NT2/D1 (cell line): ENCODE results near the gene TDRD7.
A peak's percentile ranks its signal among the peaks of the same experiment; 100 is the strongest.

Source experiments
- DNase-seq: peaks from one replicate; pipeline ENCODE4 v3.0.0-alpha.2; 2011; ENCODE audit warnings: low read depth, low spot score
- H3K27me3 ChIP-seq: 2 replicates; pipeline ENCODE4 v1.6.0; 2011; ENCODE audit warnings: mild to moderate bottlenecking; ENCODE audit not compliant: insufficient read length, insufficient read depth
- H3K36me3 ChIP-seq: 2 replicates; pipeline ENCODE4 v1.6.1; 2011; ENCODE audit warnings: mild to moderate bottlenecking, low read length, mixed read lengths; ENCODE audit not compliant: insufficient read depth, insufficient read length
- H3K4me1 ChIP-seq: 2 replicates; pipeline ENCODE4 v1.5.1; 2011; ENCODE audit not compliant: insufficient read depth, insufficient read length
- H3K4me3 ChIP-seq: 2 replicates; pipeline ENCODE4 v1.5.1; 2011; ENCODE audit warnings: low read depth; ENCODE audit not compliant: insufficient read length
- H3K9ac ChIP-seq: 2 replicates; pipeline ENCODE4 v1.6.0; 2011; ENCODE audit warnings: low read depth; ENCODE audit not compliant: insufficient read length
- H3K9me3 ChIP-seq: 2 replicates; pipeline ENCODE4 v1.5.1; 2011; ENCODE audit warnings: mild to moderate bottlenecking, low read length; ENCODE audit not compliant: insufficient read depth
- SUZ12 ChIP-seq: IDR thresholded peaks from 2 replicates; pipeline ENCODE4 v1.6.1; 2011; ENCODE audit not compliant: insufficient read length, insufficient read depth; ENCODE audit errors: extremely low read depth
- YY1 ChIP-seq: IDR thresholded peaks from 2 replicates; pipeline ENCODE4 v1.6.1; 2011; ENCODE audit not compliant: insufficient read length, insufficient read depth
- ZNF274 ChIP-seq: IDR thresholded peaks from 2 replicates; pipeline ENCODE4 v1.6.1; 2011; ENCODE audit warnings: mild to moderate bottlenecking, low read depth, low read length

Gene TDRD7, protein sequence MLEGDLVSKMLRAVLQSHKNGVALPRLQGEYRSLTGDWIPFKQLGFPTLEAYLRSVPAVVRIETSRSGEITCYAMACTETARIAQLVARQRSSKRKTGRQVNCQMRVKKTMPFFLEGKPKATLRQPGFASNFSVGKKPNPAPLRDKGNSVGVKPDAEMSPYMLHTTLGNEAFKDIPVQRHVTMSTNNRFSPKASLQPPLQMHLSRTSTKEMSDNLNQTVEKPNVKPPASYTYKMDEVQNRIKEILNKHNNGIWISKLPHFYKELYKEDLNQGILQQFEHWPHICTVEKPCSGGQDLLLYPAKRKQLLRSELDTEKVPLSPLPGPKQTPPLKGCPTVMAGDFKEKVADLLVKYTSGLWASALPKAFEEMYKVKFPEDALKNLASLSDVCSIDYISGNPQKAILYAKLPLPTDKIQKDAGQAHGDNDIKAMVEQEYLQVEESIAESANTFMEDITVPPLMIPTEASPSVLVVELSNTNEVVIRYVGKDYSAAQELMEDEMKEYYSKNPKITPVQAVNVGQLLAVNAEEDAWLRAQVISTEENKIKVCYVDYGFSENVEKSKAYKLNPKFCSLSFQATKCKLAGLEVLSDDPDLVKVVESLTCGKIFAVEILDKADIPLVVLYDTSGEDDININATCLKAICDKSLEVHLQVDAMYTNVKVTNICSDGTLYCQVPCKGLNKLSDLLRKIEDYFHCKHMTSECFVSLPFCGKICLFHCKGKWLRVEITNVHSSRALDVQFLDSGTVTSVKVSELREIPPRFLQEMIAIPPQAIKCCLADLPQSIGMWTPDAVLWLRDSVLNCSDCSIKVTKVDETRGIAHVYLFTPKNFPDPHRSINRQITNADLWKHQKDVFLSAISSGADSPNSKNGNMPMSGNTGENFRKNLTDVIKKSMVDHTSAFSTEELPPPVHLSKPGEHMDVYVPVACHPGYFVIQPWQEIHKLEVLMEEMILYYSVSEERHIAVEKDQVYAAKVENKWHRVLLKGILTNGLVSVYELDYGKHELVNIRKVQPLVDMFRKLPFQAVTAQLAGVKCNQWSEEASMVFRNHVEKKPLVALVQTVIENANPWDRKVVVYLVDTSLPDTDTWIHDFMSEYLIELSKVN

DNA sequence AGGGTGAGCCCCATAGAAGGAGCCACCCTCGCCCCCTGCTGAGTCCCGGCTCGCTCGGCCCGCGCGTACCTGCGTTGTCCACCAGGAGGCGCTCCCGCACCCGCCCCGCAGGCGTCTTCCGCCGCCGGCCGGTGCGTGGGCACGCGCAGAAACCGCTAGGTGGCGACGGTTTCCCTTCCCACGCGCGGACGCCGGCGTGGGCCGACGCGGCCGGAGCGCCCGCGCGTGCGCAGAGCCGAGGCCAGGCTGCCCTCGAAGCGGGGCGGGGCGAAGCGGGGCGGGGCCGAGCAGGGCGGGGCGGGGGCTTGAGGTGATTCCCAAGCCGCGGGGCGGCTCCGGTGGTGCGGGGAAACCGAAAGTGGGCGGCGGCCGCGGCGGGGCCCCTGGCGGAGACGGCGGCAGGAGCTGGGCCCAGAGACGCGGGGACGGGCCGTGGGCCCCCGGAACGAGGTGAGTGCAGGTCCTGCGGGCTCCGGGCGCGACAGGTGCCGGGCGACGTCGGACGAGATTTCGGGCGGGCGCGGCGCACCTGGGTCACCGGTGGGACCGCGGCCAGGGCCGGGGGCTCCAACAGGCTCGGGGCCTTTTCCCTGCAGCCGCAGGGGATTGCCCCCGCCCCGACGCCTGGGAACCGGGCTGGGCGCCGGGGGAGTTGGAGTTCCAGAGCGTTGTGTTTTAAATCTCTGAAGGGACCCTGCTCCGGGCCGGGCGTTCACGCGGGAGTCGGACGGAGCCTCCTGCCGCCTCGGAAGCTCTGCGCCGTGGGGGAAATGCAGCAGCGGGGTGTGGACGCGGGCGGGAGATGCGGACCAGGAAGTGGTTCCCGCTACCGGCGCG lies at the start of gene TDRD7:
TDRD7 (plus strand) TSS at position 308 of the 837 bp plus-strand sequence. CDS start 16,370 bp downstream, outside the sequence.
- peaks cover 43% of the 10 kb centered on the region for H3K27me3 ChIP-seq
- TF ChIP-seq SUZ12 (no peak), YY1 (no peak), ZNF274 (no peak)
- peak within 1 kb of the TSS; percentile 66 for H3K4me3 ChIP-seq
- H3K36me3 ChIP-seq: no peaks in the 10 kb centered on the region
- H3K4me1 ChIP-seq: no peaks in the 10 kb centered on the region
- DNase-seq: no peak
- H3K9ac ChIP-seq: peak within 1 kb of the TSS; percentile 74
- no peaks in the 10 kb centered on the region for H3K9me3 ChIP-seq

DNA sequence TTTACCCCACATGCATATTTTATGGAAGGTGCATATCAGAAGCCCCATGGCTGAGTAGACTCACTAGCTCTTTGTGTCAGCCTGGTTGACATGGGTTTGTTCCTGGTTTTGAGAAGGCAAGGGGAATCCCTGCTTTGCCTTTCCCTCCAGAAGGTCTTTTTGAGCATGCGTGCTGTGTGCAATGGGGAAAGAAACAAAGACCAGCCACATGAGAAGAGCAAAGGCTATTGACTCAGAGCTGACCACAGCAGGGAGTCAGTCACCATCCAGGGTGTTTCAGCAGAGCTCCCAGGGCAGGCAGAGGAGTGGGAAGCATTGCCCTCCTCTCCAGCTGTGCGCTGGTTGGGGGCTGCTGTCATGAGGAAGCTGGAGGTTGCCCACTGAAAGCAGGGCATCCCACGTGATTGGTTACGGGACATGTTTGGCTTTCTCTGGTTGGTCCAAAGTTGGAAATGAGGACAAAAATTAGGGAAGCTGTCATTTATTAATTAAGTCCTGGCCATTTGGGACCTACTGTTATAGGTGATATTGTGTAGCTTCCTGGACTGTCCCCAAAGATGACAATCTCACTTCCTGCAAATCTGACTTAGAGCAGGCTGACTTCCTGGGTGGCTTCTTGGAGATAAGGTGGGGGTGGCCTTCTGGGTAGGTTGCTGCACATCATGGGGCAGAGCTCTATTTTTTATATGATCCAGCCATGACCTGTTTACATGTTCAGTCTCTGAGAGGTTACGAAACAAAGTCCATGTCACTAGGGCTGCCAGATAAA lies 48.9 kb upstream of the TDRD7 start:
- Histone ChIP-seq H3K36me3 (no peaks in the 10 kb centered on the region), H3K4me1 (peaks cover 17% of the 10 kb centered on the region), H3K9me3 (no peaks in the 10 kb centered on the region), H3K4me3 (no peak overlapping the region), H3K27me3 (no peaks in the 10 kb centered on the region), H3K9ac (no peak overlapping the region)
- DNase-seq: no peak
- TF ChIP-seq ZNF274 (no peak), YY1 (no peak), SUZ12 (no peak)

DNA sequence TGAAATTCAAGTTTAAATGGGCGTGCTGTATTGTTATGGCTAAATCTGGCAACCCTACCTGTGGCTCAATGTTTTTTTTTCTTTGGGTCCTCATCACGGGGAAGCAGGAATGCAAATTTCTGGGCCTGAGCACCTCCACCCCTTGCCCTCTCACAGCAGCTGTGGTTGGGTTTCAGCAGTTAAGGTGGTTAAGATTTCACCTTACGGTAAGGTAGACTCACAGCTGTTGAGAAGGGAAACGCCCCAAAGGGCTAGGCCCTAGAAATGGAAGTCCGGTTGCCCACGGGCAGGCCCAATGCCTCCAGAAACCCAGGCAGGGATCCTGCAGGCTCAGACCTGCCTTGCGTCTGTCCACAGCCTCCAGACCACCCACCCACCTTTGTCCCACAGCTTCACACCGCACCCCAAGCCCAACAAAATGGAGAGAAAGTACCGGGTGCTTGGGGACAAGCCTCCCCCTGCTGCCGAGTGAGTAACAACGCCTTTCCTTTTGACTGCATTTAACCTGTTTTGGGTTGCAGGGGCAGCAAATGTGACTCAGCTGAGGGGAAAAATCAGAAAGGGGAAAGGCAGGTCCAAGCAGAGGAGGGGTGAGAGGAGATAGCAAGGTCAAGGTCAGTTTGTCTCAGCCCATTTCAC lies 48.1 kb upstream of the TDRD7 start:
- TF ChIP-seq SUZ12: no peak
- no peak for TF ChIP-seq ZNF274
- TF ChIP-seq YY1: no peak
- H3K36me3 ChIP-seq: no peaks in the 10 kb centered on the region
- peaks cover 17% of the 10 kb centered on the region for H3K4me1 ChIP-seq

DNA sequence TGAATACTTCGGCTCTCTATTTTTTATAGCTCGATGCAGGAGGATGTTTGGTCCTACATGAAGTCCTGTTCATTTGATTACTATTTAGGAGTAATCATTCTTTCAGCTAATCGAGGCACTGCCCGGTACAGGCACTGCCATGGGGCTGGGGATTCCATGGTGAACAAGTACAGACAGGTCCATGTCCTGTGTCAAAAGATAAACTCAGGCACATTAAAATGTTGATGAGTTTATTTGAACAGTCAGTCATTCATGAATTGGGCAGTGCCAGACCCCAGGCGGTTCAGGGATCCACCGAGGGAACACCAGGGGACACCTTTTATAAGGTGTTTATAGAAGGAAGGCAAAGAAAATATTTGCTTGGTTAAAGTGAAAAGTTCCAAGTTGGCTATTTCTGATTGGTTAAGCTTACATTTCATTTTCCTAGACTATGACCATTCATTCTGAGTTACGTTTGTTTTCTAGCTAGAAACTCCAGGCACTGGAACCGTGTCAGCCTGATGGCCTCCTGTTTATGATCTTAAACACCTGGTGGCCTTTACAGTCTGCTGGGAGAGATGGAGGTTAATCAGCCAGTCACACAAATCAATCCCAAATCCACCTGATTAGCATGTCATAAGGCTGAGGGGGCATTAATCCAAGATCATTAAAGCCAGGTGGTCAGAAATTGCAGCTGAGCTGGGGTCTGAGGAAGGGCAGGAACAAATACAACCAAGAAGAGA lies 47.0 kb upstream of the TDRD7 start:
- peaks cover 17% of the 10 kb centered on the region for H3K4me1 ChIP-seq
- H3K4me3 ChIP-seq: no peak overlapping the region
- TF ChIP-seq ZNF274: no peak
- no peak for TF ChIP-seq SUZ12
- TF ChIP-seq YY1: no peak
- peaks cover 11% of the 10 kb centered on the region; the same call in 1 of the 2 replicates for H3K9me3 ChIP-seq
- DNase-seq: no peak
- H3K36me3 ChIP-seq: no peaks in the 10 kb centered on the region
- no peak overlapping the region for H3K9ac ChIP-seq
- H3K27me3 ChIP-seq: no peaks in the 10 kb centered on the region

More for the DNA sequence above, 48.1 kb upstream of the TDRD7 start:
- Histone ChIP-seq H3K9me3 (no peaks in the 10 kb centered on the region), H3K9ac (no peak overlapping the region), H3K4me3 (no peak overlapping the region), H3K27me3 (no peaks in the 10 kb centered on the region)
- no peak for DNase-seq

DNA sequence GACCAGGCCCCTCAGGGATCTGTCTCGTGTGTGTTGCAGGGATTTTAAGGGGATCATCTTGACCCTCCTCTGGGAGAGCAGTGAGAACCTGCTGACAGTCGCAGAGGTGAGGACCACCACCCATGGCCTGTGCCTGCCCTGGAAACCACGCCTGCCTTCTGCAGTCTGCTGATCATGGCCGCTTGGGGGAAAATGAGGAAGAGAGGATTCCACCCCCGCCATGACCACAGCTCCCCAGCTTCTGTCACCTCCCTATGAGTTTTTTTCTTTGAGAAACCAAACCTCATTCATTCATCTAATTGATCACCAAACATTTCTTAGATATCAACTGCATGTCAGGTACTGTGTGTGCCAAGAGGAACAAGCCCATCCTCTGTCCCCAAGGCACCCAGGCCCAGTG lies 46.3 kb upstream of the TDRD7 start:
- no peaks in the 10 kb centered on the region for H3K36me3 ChIP-seq
- H3K9me3 ChIP-seq: peaks cover 13% of the 10 kb centered on the region; the same call in 1 of the 2 replicates
- no peak for DNase-seq
- H3K27me3 ChIP-seq: no peaks in the 10 kb centered on the region
- TF ChIP-seq SUZ12 (no peak), YY1 (no peak), ZNF274 (no peak)
- H3K4me3 ChIP-seq: no peak overlapping the region
- H3K9ac ChIP-seq: no peak overlapping the region
- peaks cover 17% of the 10 kb centered on the region for H3K4me1 ChIP-seq
